HG03159 (cell line): ENCODE data around the gene DSG2.
"Not testable (repeated sequence)": the region's sequence is repeated elsewhere in the genome, so short reads cannot be mapped to it uniquely, and the experiment has no call there.

Source experiments
- ATAC-seq: cut with Tn5 transposase; IDR thresholded peaks from one replicate; pipeline ENCODE4 v1.9.1; 2021; ENCODE audit warnings: mild to moderate bottlenecking, moderate library complexity; ENCODE audit not compliant: unreplicated experiment

DSG2 gene

DNA sequence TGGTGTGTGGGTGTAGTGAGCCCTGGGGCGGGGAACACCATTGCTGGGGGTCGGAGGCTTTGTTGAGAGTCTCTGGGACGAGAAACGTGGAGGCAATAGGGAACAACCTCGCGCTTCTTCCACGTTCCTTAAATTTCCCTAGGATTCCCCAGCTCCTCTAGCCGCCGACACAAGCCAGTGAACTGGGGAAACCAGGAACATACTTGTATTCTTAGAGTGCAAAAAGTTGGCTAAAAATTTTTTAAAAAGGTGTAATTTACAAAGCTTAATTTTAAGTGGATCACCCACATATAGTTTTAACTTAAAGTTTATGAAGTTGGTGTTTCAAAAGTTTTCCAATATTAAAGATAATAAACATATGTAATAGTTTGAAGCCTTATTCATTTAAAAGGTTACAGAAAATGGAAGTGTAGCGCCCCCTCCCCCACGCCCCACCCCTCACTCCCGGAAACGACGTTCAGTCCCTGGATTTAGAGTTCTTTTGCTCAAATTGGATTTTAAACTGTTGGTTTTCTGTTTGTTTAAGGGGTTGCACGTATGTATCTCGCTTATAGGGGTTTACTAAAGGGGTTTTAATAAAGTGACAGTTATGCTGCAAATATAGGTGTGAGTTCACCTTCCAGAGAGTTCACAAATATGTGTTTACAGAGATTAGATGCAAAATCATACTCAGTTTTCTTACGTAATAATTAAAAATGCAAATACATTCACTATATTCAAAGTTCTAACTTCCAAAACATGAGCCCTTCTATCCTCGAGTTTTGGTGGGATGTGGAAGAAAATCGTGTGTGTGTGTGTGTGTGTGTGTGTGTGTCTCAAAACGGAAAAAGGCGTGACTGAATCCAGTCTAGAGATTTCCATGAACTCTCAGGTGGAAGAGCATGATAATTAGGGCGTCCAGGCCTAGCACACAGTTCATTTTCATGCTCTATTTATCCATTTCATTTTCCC is 872 bp downstream of the DSG2 start:
- ATAC-seq = peak; percentile 11

DNA sequence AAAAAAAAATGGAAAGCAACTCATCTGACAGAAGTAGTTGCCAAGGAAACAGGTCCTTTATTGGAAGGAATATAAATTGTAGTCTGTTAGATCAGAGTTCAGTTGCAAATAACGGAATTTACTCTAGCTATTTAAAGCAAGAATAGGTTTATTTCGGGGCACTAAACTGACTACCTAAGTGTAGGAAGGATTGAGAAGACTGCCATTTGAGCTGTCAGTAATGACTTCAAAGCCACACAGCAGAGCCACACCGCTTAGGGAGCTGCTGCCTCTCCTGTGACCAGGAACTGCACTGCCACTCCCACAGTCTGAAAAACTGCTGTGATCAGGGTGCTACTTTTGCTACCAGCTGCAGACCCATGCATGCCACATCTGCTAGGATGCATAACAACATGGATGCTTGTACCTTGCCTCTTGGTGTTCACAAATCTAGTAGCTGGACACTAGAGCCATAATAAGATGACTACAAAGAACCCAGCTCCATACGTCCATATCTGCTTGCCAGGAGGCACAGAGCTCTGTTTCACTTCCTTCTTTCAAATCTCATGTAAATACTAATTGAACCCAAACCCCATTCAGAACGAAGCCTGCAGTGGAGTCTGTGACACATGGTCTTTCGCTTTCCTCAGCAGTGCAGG is 2.2 kb downstream of the DSG2 start:
- ATAC-seq = peak; percentile 85

DNA sequence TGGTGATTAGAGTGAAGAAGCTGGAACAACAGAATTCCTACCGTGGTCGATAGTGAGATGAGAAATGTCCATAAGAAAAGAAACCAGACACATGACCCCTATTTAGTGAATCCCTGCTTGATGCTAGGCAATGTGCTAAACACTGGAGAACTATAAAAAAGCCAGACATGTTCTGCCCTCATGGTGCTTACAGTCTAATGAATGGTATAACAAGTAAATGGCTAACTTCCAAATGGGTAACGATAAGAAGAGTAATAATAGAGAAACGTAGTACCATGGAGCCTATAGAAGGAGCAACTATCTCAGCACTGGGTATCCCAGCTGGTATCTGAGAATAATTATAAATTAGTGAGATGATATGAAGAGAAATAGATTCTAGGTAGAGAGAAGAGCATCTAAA is 5.0 kb downstream of the DSG2 start:
- no peak for ATAC-seq

DNA sequence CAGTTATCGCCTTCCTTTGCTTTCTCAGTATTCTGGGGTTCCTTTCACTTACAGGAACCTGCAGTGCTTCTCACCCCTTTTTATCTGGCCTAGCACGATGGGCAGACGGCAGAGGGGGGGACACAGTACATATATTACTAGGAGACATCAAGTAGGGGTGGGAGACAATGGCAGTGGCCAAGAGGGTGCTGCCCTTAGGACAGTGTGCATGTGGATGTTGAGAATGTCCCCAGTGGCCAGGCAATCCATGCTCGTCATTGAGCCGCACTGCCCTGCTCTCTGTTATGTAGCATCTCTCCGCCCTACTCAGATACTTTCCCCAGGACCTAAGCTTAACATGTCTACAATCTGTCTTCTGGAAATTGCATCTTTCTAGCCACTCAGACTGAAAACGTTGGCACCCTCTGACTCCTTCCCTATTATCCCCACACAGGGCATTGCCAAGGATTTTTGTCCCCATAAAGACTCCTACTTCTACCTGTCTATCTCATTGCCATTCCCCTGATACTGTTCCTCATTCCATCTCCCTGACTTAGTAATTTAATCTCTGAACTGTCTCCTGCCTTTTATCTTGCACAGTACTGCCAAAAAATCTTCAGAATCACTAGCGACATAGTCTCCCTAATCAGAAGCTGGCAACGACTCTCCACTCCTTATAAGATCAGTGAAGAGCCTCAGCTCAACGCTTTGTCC is 6.6 kb downstream of the DSG2 start:
- ATAC-seq = no peak

DNA sequence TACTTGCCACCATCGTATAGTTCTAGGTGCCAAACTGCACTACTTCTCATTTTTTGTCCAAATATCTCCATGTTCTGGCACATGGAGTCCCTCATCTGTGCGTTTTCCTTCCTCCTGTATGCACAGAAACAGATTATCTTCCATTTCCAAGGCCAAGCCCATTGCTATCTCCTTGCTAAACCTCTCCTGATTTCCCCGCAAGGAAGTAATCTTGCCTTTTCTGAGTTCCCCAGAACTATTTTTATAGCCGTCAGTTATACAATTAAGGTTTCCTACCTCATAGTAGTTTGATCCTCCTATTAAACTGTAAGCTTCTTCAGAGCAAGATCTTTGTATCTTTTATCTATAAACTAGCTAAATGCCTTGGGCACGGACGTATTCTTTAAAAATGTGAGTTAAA is 7.2 kb downstream of the DSG2 start:
- ATAC-seq = no peak

DNA sequence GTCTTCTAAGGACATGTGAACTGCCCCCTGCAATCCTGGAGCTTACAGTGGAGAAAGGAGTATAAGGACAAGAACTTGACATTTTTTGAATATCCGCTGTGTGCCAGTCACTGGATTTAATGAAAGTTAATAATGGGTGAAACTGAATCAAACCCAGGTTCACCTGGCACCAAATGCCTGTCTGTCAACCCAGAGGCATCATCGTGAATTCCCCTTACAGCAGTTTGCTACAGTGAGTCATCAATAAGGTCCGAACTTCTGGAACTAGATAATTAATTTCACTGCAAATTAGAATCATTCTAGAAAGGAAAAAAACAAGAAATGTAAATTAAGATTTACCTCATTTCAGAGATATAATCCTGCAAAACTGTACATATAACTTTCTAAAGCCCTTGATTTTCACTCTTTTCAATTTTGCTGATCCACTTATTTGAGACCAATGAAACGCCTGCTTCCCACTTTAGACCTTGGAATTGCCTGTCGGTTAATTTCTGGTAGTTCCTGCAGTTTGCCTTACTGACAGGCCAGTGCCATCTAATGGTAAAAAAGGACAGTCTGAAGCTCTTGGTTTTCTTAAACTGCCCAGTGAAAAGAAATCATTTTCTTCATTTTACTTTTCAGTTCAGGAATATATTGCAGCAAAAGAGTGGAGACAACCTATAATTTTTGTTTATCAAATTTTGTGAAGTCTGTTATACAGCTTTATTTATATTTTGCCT is 8.2 kb downstream of the DSG2 start:
- no peak for ATAC-seq

DNA sequence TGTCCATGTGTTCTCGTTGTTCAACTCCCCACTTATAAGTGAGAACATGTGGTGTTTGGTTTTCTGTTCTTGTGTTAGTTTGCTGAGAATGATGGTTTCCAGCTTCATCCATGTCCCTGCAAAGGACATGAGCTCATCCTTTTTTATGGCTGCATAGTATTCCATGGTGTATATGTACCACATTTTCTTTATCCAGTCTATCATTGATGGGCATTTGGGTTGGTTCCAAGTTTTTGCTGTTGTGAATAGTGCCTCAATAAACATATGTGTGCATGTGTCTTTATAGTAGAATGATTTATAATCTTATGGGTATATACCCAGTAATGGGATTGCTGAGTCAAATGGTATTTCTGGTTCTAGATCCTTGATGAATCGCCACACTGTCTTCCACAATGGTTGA is 9.1 kb downstream of the DSG2 start:
- not testable (repeated sequence) for ATAC-seq

DNA sequence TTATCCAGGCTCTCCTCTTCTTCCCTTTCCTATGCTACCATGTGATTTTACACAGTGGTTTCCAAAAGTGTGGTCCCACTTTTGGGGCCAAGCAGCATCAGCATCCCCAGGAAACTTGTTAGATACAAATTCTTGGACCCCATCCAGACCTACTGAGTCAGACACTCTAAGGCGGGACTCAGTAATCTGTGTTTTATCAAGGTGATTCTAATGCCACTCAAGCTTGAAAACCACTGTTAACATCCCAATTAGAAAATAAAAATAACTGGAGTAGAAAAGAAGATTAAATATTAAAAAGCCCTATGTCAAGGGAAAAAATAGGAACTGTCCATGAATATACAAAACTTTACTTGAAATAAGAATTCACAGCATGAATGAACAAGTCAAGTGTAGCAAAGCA is 10.8 kb downstream of the DSG2 start:
- ATAC-seq = no peak

DNA sequence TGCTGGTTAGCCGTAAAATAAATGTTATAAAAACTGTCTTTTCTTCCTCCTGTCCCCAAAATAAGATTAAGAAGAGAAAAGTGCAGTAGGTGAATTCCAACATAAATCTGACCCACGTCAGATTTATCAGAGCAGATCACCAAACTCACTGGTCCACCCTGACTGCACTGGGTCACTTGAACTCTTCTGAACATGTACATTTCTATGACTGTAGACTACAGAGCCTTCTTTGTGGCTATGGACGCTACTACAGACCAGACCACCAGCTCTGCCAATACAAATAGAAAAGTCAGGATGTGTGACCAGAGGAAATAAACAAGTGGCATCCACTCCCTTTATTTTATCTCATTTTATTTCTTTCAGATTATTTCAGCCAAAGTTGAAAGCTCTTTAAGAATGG is 11.6 kb downstream of the DSG2 start:
- no peak for ATAC-seq

DNA sequence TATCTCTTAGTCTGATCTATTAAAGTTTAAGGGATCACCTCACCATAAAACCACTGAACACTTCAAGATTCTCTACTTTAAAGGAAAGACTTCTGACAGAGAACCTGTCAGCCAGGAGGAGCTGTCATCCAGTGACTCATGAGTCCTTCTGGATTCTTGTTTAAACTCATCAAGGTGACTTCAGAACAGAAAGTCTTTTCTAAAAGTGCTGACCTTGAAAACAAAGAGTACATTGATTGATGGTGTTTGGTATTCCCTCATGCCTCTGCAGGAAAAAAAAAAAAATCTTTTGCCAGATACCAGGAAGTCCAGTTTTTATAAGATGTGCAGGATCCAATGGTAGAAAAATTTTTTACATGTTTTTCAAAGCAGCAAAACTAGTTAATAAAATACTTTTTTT is 12.3 kb downstream of the DSG2 start:
- no peak for ATAC-seq

DNA sequence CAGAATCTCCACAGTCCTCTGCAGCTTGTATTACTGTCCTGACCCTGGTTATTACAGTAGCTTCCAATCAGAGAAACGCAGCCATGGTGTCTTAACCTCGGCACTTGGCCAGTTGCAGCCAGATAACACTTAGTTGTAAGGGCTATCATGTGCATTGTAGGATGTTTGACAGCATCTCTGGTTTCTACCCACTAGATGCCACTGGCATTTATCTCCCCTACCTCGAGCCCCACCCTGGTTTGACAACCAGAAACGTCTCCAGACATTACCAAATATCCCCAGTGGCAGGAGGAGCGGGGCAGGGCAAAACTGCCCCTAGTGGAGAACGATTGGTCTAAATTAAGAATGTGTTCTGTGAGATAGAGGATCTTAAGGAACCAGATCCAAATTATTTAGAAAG is 13.1 kb downstream of the DSG2 start:
- no peak for ATAC-seq

DNA sequence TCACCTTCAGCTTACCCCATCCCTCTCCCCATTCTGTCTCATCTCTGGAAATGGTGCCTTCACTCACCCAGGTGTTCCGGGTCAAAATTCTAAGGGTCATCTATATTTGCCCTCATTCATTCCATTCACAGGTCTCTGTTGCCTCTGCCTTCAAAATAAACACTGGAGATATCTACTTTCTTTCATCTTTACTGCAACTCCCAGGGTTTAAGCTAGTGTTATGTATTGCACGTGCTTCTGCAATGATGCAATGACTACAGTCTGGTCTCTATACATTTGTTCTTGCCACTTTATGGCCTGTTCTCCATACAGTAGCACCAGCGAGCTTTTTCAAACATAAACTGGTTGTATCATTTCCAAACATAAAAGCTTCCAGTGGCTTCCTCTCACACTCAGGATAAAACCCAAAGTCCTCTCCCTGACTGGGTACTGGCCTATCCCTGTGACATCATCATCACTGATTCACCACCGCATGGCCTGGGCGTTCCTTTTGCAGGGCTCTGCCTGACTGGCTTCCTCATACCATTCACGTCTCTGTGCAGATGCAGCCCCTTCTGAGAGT is 14.3 kb downstream of the DSG2 start:
- no peak for ATAC-seq

DNA sequence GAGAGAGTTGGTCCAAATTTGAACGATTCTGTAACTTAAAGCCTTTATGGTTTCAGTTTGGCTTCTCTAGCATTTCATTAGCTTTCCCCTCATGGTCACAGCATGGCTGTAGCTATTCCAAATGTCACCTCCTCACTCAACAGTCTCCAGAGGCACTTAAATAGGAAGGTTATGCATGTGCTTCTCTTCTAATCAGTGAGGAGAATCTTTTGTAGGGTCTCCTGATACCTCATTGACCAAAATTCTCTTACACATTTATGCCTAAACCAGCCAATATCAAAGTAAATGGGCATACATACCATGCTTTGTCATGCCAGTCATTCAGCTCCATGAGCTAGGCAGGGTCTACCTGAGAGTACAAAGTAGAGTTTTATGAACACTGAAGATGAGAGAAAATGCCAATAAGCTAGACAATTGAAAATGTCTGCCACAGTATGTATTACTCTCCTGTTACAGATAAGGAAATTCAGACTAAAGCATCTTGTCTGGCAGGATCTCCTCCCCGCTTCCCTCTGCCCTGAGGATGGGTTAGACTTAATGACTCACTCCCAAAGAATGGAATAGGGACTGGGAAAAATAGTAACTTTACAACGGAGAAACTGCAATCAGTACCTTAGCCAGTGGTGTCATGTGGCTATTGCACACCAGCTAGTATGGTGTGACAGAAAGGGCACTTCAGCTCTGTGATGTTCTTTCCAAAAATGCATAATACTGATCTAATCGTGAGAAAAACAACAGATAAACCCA is 15.4 kb downstream of the DSG2 start:
- ATAC-seq = no peak

DNA sequence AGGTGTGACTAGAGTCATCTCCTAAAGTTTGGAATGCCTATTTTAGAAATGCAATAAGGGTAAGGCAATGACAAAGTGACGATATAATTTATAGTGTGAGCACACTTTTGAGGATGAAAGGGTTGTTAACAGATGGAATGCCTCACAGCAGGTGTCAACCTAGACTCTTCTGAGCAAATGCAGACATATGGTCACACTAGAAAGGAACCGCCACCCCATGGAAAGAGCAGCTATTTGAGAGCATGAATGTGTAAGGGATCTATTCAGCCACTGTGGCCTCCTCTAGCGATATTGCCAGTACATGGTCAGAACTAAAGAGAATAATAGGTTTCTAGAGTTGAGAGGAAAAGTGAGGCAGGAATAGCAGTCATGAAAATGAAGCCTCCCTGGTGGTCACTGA is 18.5 kb downstream of the DSG2 start:
- no peak for ATAC-seq

DNA sequence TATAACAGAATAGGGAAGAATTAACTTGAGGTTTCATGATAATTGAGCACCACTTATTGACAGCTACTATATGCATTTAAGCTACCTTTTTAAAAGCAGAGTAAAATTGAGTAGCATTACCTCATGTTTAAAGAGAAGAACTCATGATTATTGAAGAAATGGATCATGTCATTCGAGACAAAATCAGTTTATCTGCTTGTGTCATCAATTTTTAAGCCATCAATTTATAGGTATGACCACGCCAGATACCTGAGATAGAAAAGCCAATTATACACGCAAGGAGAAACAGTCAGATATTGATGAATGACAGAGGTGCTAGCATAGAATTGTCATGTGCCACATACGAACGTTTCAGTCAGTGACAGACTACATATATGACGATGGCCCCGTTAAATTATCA is 28.4 kb downstream of the DSG2 start:
- no peak for ATAC-seq

DNA sequence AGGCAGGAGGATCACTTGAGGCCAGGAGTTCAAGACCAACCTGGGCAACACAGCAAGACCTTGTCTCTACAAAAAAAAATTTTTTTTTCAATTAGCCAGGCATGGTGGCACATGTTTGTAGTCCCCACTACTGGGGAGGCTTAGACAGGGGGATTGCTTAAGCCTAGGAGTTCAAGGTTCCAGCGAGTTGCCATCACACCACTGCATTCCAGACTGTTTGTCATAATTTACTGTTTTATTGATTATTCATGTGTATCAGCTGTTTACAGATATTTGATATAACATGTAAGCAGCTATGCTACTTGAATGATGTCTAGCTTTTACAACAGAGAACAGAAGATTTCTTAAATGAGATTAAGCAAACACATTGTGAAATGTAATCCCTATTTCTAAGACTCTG is 35.3 kb downstream of the DSG2 start:
- no peak for ATAC-seq

DNA sequence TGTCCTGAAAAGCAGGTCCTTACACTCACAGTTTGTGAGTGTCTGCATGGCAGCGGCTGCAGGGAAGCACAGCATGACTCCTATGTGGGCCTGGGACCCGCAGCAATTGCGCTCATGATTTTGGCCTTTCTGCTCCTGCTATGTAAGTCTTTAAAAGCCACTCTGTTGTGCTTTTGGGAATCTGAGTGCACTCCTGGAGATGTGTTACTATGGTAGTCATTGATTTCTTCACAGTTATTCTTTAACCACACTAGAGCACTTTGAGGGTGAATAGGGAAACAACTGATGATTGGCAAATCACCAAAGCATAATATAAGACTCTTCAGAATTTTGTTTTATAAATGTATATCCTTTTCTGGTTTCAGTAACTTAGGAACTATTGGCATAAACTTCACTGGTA is 40.9 kb downstream of the DSG2 start:
- ATAC-seq = no peak

DNA sequence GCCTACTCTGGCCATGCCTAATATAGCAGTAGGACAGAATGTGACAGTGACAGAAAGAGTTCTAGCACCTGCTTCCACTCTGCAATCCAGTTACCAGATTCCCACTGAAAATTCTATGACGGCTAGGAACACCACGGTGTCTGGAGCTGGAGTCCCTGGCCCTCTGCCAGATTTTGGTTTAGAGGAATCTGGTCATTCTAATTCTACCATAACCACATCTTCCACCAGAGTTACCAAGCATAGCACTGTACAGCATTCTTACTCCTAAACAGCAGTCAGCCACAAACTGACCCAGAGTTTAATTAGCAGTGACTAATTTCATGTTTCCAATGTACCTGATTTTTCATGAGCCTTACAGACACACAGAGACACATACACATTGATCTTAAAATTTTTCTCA is 48.5 kb downstream of the DSG2 start:
- no peak for ATAC-seq

DNA sequence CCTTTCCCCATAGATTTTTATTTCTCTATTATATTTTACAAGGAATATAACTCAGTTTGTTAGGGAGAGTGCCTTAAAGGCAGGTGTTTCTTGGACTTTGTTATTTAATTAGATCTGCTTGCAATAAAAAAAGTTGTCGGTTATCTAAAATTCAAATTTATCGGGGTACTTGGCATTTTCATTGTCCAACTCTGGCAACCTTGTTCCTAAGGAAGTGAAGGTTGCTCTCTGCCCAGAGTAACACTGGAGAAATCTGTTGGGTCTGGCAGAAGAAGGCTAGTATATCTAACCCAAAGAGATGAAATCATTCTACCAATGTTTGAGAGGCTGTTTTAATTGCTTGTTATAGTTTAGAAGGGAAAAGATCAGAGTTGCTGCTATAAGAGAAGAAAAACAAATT is 50.9 kb downstream of the DSG2 start:
- ATAC-seq = no peak

DNA sequence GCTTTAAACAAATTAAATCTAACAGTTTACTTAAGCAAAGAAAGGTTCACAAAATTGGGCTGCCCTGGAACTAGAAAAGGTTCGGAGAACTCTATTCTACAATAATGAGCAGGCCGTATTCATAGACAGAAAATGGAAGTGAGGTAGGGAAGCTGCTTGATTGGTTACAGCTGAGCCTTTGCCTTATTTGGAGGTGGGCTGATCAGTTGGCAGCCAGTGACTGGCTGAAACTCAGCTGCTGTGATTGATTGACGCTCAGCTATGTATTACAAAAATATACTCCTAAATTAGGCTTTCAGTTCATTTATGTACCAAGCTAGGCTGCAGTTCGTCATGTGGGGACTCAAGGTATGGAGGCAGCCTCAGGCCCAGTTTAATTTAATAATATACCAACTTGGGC is 51.4 kb downstream of the DSG2 start:
- no peak for ATAC-seq
